ENCODE measurements around the gene CABP4.

GRCh38 chr11:67432655-67433349, 22.4 kb upstream of the CABP4 start:
- no peak for TF ChIP-seq CTCF (conservative IDR thresholded peaks at IDR 0.05 in 1 of 2, IDR thresholded peaks at IDR 0.05 in 1 of 2; ENCODE audit: extremely low read depth in 1 of 2, insufficient read depth in 1 of 2, low read depth in 1 of 2, low read length in 2 of 2)
- no peak for TF ChIP-seq EZH2 (IDR thresholded peaks at IDR 0.05; ENCODE audit: borderline replicate concordance, low read length)

Measured in mammary epithelial cell (primary cell).